ENCODE results near the gene SLC35F3. TPM values are rescaled to one million over a fixed set of nuclear protein-coding genes. Genes with fewer than 3 reads are reported as not detected.

Gene SLC35F3
- polyA plus RNA-seq, 1 experiment, result 0.06 TPM

DNA sequence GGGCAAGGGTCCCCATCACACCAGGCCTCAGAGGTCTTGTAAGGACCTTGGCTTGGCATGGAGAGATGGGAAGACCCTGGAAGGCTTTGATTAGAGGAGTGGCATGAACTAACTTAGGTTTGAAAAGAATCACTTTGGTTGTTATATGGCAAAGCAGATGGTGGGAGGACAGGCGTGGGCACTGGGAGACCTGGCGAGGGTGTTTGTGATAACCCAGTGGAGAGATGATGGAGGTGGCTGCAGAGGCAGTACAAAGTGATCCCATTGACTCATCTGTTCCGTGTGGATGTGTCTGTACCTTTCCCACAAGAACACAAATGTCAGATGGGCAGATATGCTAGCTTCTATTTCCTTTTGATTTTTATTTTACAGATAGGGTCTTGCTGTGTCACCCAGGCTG, 168.3 kb downstream of the SLC35F3 start:
- Histone ChIP-seq H3K27me3 (ENCODE audit: control insufficient read depth, insufficient read depth, low read length) (no peaks in the 10 kb centered on the region), H3K36me3 (ENCODE audit: control insufficient read depth, insufficient read depth, low read length) (no peaks in the 10 kb centered on the region), H3K4me3 (ENCODE audit: low read depth, low read length) (no peak overlapping the region)
- ChIA-PET POLR2A (no interaction called here), CTCF (no interaction called here)
- TF ChIP-seq, protein P1, sequence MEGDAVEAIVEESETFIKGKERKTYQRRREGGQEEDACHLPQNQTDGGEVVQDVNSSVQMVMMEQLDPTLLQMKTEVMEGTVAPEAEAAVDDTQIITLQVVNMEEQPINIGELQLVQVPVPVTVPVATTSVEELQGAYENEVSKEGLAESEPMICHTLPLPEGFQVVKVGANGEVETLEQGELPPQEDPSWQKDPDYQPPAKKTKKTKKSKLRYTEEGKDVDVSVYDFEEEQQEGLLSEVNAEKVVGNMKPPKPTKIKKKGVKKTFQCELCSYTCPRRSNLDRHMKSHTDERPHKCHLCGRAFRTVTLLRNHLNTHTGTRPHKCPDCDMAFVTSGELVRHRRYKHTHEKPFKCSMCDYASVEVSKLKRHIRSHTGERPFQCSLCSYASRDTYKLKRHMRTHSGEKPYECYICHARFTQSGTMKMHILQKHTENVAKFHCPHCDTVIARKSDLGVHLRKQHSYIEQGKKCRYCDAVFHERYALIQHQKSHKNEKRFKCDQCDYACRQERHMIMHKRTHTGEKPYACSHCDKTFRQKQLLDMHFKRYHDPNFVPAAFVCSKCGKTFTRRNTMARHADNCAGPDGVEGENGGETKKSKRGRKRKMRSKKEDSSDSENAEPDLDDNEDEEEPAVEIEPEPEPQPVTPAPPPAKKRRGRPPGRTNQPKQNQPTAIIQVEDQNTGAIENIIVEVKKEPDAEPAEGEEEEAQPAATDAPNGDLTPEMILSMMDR (IDR thresholded peaks at IDR 0.05; ENCODE audit: insufficient read depth, low read depth, low read length), result no peak
- no peak for DNase-seq (ENCODE audit: low read depth)

DNA sequence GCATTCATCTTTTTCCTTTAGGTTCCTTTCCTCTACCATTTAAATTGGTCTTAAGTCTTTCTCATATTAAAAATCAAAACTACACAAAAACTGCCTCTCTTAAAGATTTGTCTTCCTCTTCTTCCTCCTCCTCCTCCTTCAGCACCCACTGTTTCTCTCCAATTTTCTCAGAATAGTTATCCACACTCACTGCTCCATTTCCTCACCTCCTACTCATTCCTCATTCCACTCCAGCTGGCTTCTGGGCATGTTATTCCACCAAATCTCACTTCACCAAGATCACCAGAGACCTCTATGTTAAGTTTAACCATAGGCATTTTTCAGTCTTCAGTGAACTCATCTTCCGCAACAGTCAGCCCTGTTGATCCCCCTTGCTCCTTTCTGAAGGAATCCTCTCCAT, 173.7 kb downstream of the SLC35F3 start:
- CTCF ChIA-PET, result no interaction called here

DNA sequence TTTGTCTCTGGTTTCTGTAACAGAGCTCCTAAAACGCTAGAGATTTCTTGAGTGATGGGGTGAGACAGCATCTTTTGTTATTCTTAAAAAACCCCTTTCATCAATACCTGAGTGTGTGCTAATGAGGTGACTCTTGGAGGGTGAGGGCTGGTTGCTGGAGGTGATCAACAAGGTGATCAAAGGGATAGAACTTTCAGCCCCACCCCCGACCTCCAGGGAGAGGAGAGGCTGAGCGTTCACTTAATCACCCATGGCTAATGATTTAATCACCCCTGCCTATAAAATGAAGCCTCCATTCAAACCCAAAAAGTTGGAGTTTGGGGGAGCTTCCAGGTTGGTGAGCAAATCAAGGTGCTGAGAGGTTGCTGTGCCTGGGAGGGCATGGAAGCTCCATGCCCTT, 175.4 kb downstream of the SLC35F3 start:
- no peaks in the 10 kb centered on the region for H3K36me3 ChIP-seq (ENCODE audit: control insufficient read depth, insufficient read depth, low read length)
- TF ChIP-seq, protein P1 (IDR thresholded peaks at IDR 0.05; ENCODE audit: insufficient read depth, low read depth, low read length), result no peak
- no peaks in the 10 kb centered on the region for H3K27me3 ChIP-seq (ENCODE audit: control insufficient read depth, insufficient read depth, low read length)
- DNase-seq (ENCODE audit: low read depth), result no peak
- ChIA-PET CTCF (no interaction called here), POLR2A (no interaction called here)
- no peak overlapping the region for H3K4me3 ChIP-seq (ENCODE audit: low read depth, low read length)

More for the DNA sequence above, 173.7 kb downstream of the SLC35F3 start:
- H3K4me3 ChIP-seq (ENCODE audit: low read depth, low read length), result no peak overlapping the region
- no peak for DNase-seq (ENCODE audit: low read depth)
- TF ChIP-seq, protein P1 (IDR thresholded peaks at IDR 0.05; ENCODE audit: insufficient read depth, low read depth, low read length), result no peak
- no peaks in the 10 kb centered on the region for H3K27me3 ChIP-seq (ENCODE audit: control insufficient read depth, insufficient read depth, low read length)
- no peaks in the 10 kb centered on the region for H3K36me3 ChIP-seq (ENCODE audit: control insufficient read depth, insufficient read depth, low read length)
- POLR2A ChIA-PET, result no interaction called here

DNA sequence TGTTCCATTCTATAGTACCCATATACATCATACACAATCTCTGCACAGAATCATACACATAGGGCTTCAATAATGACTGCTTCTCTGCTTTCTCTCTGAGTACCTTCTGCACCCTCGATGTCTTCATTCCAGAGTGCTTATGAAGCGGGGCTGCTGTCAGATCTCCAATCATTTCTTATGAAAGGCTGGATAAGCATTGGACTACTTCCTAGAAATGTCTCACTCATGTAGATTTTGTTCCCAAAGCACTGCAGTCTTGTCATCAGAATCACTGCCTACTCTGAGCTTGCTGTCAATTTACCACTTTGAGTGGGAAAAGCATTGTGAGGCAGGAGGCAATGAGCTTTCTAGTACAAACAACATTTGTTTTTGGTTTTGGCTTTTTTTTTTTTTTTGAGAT, 179.0 kb downstream of the SLC35F3 start:
- no peaks in the 10 kb centered on the region for H3K36me3 ChIP-seq (ENCODE audit: control insufficient read depth, insufficient read depth, low read length)
- CTCF ChIA-PET, result no interaction called here
- POLR2A ChIA-PET, result no interaction called here
- H3K4me3 ChIP-seq (ENCODE audit: low read depth, low read length), result no peak overlapping the region
- no peaks in the 10 kb centered on the region for H3K27me3 ChIP-seq (ENCODE audit: control insufficient read depth, insufficient read depth, low read length)
- TF ChIP-seq, protein P1 (IDR thresholded peaks at IDR 0.05; ENCODE audit: insufficient read depth, low read depth, low read length), result no peak
- DNase-seq (ENCODE audit: low read depth), result no peak

DNA sequence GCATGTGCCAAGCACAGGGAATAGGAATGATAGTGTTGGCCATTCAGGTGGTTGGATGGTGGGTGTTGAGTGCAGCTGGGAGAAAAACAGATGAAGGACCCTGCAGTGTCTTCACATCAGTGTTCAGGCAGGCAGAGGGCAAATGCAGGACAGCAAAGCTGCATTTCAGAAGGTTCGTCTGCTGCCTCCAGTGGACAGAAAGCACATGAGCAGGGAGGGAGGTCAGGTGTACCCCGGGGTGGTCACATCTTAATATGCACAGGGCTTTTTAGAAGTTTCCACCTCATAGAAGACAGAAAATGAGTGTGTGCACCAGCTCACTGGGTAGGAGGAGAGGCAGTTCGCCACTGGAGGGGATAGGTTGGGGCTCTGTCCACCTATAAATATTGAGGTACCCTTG, 184.9 kb downstream of the SLC35F3 start:
- POLR2A ChIA-PET, result no interaction called here
- TF ChIP-seq, protein P1 (IDR thresholded peaks at IDR 0.05; ENCODE audit: insufficient read depth, low read depth, low read length), result no peak
- H3K36me3 ChIP-seq (ENCODE audit: control insufficient read depth, insufficient read depth, low read length), result no peaks in the 10 kb centered on the region
- no peaks in the 10 kb centered on the region for H3K27me3 ChIP-seq (ENCODE audit: control insufficient read depth, insufficient read depth, low read length)
- CTCF ChIA-PET, result no interaction called here
- no peak for DNase-seq (ENCODE audit: low read depth)
- no peak overlapping the region for H3K4me3 ChIP-seq (ENCODE audit: low read depth, low read length)

All from BJ (cell line).